ENCODE results near the gene SLX9. TPM values are rescaled to one million over a fixed set of nuclear protein-coding genes. Genes with fewer than 3 reads are reported as not detected.
A peak's percentile ranks its signal among the peaks of the same experiment; 100 is the strongest.

The SLX9 gene
- total RNA-seq, 1 donor from 2014 or later, result 31.8 TPM

DNA sequence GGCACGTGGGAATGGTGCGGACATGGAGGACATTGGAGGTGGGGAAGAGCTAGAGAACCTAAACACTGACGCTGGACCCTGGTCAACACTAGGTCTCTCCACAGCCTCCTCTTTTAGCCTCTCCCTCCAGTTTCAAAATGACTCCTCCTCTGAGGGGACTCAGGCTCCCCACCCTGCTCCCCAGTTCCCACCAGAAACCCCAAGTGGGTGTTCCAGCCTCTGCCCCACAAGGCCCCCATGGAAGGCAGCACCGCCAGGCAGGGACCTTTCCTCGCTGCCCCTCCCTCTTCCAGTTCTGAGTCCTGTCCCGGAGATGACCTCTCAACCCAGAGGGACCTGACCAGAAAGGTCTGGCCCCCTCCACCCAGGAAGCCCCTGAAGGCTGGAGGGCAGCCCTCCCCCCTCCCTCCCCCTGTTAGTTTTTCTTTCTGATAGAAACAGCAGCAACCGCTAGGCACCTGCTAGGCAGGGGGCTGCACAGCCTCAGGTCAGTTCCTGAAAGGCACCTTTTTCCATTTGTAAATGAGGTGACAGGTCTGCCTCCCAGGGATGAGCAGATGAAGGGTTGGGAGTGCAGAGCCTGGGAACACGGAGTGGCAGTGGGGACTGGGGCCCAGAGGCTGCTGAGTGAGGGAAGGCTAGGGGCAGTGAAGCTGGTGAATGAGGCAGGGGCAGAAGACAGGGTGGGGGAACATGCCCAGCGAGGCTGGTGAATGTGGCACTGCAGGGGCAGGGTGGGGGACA, 9.9 kb upstream of the SLX9 start:
- TF ChIP-seq, protein P1, sequence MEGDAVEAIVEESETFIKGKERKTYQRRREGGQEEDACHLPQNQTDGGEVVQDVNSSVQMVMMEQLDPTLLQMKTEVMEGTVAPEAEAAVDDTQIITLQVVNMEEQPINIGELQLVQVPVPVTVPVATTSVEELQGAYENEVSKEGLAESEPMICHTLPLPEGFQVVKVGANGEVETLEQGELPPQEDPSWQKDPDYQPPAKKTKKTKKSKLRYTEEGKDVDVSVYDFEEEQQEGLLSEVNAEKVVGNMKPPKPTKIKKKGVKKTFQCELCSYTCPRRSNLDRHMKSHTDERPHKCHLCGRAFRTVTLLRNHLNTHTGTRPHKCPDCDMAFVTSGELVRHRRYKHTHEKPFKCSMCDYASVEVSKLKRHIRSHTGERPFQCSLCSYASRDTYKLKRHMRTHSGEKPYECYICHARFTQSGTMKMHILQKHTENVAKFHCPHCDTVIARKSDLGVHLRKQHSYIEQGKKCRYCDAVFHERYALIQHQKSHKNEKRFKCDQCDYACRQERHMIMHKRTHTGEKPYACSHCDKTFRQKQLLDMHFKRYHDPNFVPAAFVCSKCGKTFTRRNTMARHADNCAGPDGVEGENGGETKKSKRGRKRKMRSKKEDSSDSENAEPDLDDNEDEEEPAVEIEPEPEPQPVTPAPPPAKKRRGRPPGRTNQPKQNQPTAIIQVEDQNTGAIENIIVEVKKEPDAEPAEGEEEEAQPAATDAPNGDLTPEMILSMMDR (IDR thresholded peaks at IDR 0.05; ENCODE audit: unreplicated experiment), result no peak
- no peak overlapping the region for H3K27ac Mint-ChIP-seq
- no peak overlapping the region for H3K4me3 Mint-ChIP-seq
- DNase-seq (ENCODE audit: low spot score in 2 of 2, unreplicated experiment in 2 of 2), result no peak
- peaks cover 72% of the 10 kb centered on the region for H3K27me3 Mint-ChIP-seq (ENCODE audit: low read depth)
- no peaks in the 10 kb centered on the region for H3K9me3 Mint-ChIP-seq
- H3K4me1 Mint-ChIP-seq, result peaks cover 24% of the 10 kb centered on the region
- H3K36me3 Mint-ChIP-seq, result no peaks in the 10 kb centered on the region

DNA sequence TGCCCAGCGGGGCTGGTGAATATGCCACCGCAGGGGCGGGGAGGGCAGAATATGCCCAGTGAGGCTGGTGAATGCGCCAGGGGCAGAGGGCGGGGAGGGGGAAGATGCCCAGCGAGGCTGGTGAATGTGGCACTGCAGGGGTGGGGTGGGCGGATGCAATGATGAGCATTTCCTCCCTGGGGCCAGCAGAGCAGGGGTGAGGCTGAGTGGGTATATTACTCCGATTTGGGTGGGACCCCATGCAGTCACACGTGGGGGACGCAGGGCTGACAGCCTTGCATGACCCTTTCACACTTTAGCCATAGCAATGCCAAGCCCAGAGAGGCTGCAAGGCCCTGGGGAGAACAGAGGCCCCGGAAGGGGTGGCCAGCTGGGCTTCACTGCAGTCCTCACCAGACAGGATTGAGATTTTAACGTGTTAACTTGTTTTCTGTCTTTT, 9.3 kb upstream of the SLX9 start:
- Mint-ChIP-seq H3K4me3 (peak overlapping the region; percentile 62), H3K36me3 (no peaks in the 10 kb centered on the region), H3K4me1 (peaks cover 24% of the 10 kb centered on the region), H3K27me3 (ENCODE audit: low read depth) (peaks cover 72% of the 10 kb centered on the region), H3K27ac (no peak overlapping the region), H3K9me3 (no peaks in the 10 kb centered on the region)
- DNase-seq (ENCODE audit: low spot score in 2 of 2, unreplicated experiment in 2 of 2), result no peak
- TF ChIP-seq, protein P1 (IDR thresholded peaks at IDR 0.05; ENCODE audit: unreplicated experiment), result no peak

DNA sequence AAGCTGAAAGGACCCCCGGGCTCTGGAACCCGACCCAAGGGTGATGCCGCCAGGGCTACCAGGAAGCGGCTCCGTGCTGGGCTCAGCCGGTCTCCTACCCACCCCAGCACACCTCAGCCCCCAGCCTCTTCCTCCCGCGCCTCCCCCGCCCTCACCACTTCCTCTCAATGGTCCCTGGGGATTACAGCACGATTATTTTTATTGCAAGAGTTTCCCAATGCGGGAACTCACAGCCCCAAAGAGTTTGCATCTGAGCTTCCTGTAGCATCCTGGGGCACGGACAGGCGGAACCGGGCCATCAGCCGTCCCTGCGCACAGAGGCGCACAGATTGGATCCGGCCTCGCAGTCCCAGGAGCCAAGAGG, 8.7 kb upstream of the SLX9 start:
- no peaks in the 10 kb centered on the region for H3K36me3 Mint-ChIP-seq
- peaks cover 24% of the 10 kb centered on the region for H3K4me1 Mint-ChIP-seq
- peak overlapping the region; percentile 62 for H3K4me3 Mint-ChIP-seq
- H3K27me3 Mint-ChIP-seq (ENCODE audit: low read depth), result peaks cover 71% of the 10 kb centered on the region
- no peak for DNase-seq (ENCODE audit: low spot score in 2 of 2, unreplicated experiment in 2 of 2)
- TF ChIP-seq, protein P1 (IDR thresholded peaks at IDR 0.05; ENCODE audit: unreplicated experiment), result no peak
- H3K27ac Mint-ChIP-seq, result no peak overlapping the region
- no peaks in the 10 kb centered on the region for H3K9me3 Mint-ChIP-seq

DNA sequence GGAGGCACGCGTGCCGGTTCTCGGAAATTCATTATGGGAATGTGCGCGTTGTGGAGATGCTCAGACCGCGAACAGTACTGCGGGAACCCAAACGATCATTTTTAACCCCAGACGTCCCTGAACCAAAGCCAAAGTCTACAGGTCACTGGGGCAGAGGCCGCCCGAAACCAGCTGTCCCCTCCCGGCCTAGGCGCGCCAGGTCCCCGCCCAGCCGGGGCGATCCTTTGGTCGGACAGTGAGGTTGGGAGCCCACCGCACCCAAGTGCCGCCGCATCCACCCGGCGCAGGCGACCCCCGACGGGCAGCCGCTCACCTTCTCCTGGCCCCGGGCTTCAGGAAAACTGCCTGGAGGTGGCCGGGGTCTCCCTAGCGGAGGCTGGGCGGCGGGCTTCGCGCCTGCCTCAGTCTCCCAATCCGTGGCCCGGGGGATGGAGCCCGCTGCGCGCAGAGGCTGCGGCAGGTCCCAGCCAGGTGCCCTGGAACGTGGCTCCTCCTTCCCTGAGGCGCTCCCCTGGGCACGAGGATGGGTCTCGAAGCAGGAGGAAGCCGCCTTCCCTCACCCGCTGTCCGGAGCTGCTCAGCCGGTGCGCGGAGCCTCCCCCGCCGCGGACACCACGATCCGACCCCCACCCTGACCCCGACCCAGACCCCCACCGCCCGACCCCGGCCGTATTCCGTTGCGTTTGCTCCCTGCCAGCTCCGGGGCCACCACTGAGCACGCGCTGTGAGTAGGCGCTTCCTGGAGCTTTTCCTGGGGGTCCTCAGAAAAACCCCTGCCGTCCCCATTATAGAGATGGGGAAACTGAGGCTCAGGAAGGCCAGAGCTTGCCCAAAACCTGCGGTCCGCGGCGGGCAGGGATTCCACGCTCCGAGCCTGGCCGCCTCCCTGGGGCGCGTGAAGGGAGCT, 8.1 kb upstream of the SLX9 start:
- Mint-ChIP-seq H3K27me3 (ENCODE audit: low read depth) (peaks cover 67% of the 10 kb centered on the region), H3K27ac (no peak overlapping the region), H3K4me3 (peak overlapping the region; percentile 62), H3K36me3 (no peaks in the 10 kb centered on the region), H3K9me3 (no peaks in the 10 kb centered on the region), H3K4me1 (peaks cover 24% of the 10 kb centered on the region)
- no peak for DNase-seq (ENCODE audit: low spot score in 2 of 2, unreplicated experiment in 2 of 2)
- TF ChIP-seq, protein P1 (IDR thresholded peaks at IDR 0.05; ENCODE audit: unreplicated experiment), result no peak

DNA sequence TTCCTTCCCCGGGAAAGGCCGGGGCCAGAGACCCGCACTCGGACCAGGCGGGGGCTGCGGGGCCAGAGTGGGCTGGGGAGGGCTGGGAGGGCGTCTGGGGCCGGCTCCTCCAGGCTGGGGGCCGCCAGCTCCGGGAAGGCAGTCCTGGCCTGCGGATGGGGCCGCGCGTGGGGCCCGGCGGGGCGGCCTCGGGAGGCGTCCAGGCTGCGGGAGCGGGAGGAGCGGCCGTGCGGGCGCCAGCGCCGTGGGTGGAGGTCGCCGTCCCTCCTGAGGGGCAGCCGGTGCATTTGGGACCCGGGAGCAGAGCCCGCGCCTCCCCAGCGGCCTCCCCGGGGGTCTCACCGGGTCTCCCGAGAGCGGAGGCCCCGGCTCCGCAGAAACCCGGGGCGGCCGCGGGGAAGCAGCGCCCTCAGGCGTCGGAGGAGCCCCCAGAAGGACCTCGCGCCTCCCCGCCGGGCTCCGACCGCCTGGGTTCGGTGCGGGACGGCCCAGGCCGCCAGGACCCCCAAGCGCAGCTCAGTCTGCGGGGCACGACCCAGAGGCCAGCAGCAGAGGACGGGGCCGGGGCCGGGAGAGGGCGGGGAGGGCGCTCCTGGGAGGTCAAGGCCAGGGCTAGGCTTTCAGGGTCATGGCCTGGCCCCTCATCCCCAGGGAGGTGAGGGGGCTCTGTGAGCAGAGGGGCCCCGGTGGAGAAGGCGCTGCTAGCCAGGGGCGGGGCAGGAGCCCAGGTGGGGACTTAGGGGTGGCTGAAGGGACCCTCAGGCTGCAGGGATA, 7.2 kb upstream of the SLX9 start:
- Mint-ChIP-seq H3K4me3 (peak overlapping the region; percentile 53), H3K36me3 (no peaks in the 10 kb centered on the region)
- TF ChIP-seq, protein P1 (IDR thresholded peaks at IDR 0.05; ENCODE audit: unreplicated experiment), result no peak

More for the DNA sequence above, 7.2 kb upstream of the SLX9 start:
- Mint-ChIP-seq H3K4me1 (peaks cover 17% of the 10 kb centered on the region), H3K27ac (no peak overlapping the region), H3K9me3 (no peaks in the 10 kb centered on the region), H3K27me3 (ENCODE audit: low read depth) (peaks cover 62% of the 10 kb centered on the region)
- peak in 1 of 2 experiments; percentile 64 for DNase-seq (ENCODE audit: low spot score in 2 of 2, unreplicated experiment in 2 of 2)
